PC-9 (cell line): Measurements from ENCODE around the gene XXYLT1. TPM values are rescaled to one million over a fixed set of nuclear protein-coding genes. Genes with fewer than 3 reads are reported as not detected.

Experiments used
- BruUV-seq: library from RNA; stranded (reverse); fragments of 400-500 nt; replicated peaks from 2 replicates; lab custom pipeline; 2021; lab: Mats Ljungman, UMichigan
- CTCF ChIA-PET: fragments of 300-600 bp; sonication (Branson Sonifier 250); formaldehyde crosslinking; loops from one replicate; lab custom pipeline; 2022; ENCODE audit warnings: antibody characterized with exemption; lab: Charles Lee
- POLR2A ChIA-PET: fragments of 300-600 bp; sonication (Branson Sonifier 250); formaldehyde crosslinking; loops from one replicate; lab custom pipeline; 2022; ENCODE audit warnings: antibody characterized with exemption; ENCODE audit not compliant: unreplicated experiment; lab: Charles Lee
- DNase-seq, 2 experiments: peaks; one replicate each; pipeline versions ENCODE4 v3.0.0 to v3.0.0-alpha.2; 2015 to 2022; ENCODE audit warnings: mixed read lengths in 1 of 2
- H2AFZ ChIP-seq: fragments of 200-600 bp; sonication (generic); 2 replicates; pipeline ENCODE4 v1.8.1; 2017; ENCODE audit warnings: antibody characterized with exemption
- H3F3A ChIP-seq: fragments of 200-600 bp; sonication (generic); 2 replicates; pipeline ENCODE4 v1.8.1; 2017; ENCODE audit warnings: antibody characterized with exemption, mild to moderate bottlenecking, low read depth; ENCODE audit not compliant: insufficient read depth
- H3K27ac ChIP-seq: fragments of 200-600 bp; sonication (generic); 2 replicates; pipeline ENCODE4 v1.6.1; 2016; ENCODE audit warnings: mixed run types
- H3K27me3 ChIP-seq: fragments of 200-600 bp; sonication (generic); 2 replicates; pipeline ENCODE4 v1.6.1; 2016; ENCODE audit warnings: low read depth, mixed run types; ENCODE audit not compliant: insufficient read depth
- H3K36me3 ChIP-seq: fragments of 200-600 bp; sonication (generic); 2 replicates; pipeline ENCODE4 v1.6.1; 2016; ENCODE audit warnings: low read depth, mixed run types
- H3K4me1 ChIP-seq: fragments of 200-600 bp; sonication (generic); replicated peaks from 2 replicates; pipeline ENCODE4 v1.6.1; 2016; ENCODE audit warnings: mixed run types; ENCODE audit not compliant: insufficient read depth
- H3K4me2 ChIP-seq: fragments of 200-600 bp; sonication (generic); 2 replicates; pipeline ENCODE4 v1.6.1; 2017; ENCODE audit warnings: mixed run types
- H3K4me3 ChIP-seq: fragments of 200-600 bp; sonication (generic); 2 replicates; pipeline ENCODE4 v1.6.1; 2016; ENCODE audit warnings: mixed run types
- H3K79me2 ChIP-seq: fragments of 200-600 bp; sonication (generic); 2 replicates; pipeline ENCODE4 v1.6.1; 2017; ENCODE audit warnings: low read depth, mixed run types
- H3K9me2 ChIP-seq: fragments of 200-600 bp; sonication (generic); 2 replicates; pipeline ENCODE4 v1.8.1; 2017; ENCODE audit warnings: mild to moderate bottlenecking; ENCODE audit not compliant: insufficient read depth
- H3K9me3 ChIP-seq: fragments of 200-600 bp; sonication (generic); 2 replicates; pipeline ENCODE4 v1.8.1; 2016; ENCODE audit warnings: low read depth; ENCODE audit not compliant: insufficient read depth
- H4K20me1 ChIP-seq: fragments of 200-600 bp; sonication (generic); 2 replicates; pipeline ENCODE4 v1.8.1; 2017; ENCODE audit not compliant: insufficient read depth
- CTCF ChIP-seq: fragments of 200-600 bp; sonication (generic); conservative IDR thresholded peaks from 2 replicates; pipeline ENCODE4 v1.6.1; 2017; ENCODE audit warnings: mixed run types, antibody characterized with exemption, mild to moderate bottlenecking, moderate library complexity
- EZH2 ChIP-seq: fragments of 200-600 bp; sonication (generic); IDR thresholded peaks from 2 replicates; pipeline ENCODE4 v1.8.0; 2017; ENCODE audit warnings: antibody characterized with exemption, low read depth
- intact Hi-C: fragments of 100-400 bp; cut with micrococcal nuclease; formaldehyde crosslinking; loops from one replicate; pipeline ENCODE4 v1.10.0; 2022; ENCODE audit not compliant: unreplicated experiment
- total RNA-seq: library from RNA; stranded (reverse); gene quantifications from 2 replicates; pipeline ENCODE4 v1.2.3, GENCODE V29; 2021

XXYLT1 gene
- total RNA-seq, 1 experiment from 2014 or later = 13.3 TPM

GRCh38 chr3:195270079-195270816, 711 bp downstream of the XXYLT1 start:
- Histone ChIP-seq H3F3A (peaks cover 10% of the 10 kb centered on the region), H3K36me3 (no peaks in the 10 kb centered on the region), H3K4me2 (peak overlapping the region; percentile 83), H2AFZ (peak overlapping the region; percentile 98), H3K9me3 (no peaks in the 10 kb centered on the region), H4K20me1 (no peaks in the 10 kb centered on the region), H3K79me2 (peaks cover 7% of the 10 kb centered on the region; the same call in 1 of the 2 replicates), H3K27me3 (no peaks in the 10 kb centered on the region), H3K4me1 (peaks cover 18% of the 10 kb centered on the region), H3K4me3 (peak overlapping the region; percentile 89), H3K27ac (no peak overlapping the region), H3K9me2 (no peaks in the 10 kb centered on the region)
- ChIA-PET CTCF (interaction anchor here (0.5 to 3.8 kb wide), 7 partner anchors 9 to 644 kb away, joined by 3 to 27 read pairs (median 7); partner anchors contain the start of gene LSG1), POLR2A (interaction anchor here (0.5 to 0.7 kb wide), 5 partner anchors 131 to 940 kb away, joined by 3 to 4 read pairs (median 3); no protein-coding TSS in a partner anchor)
- no TSS peak for BruUV-seq
- DNase-seq = peak in 1 of 2 experiments; percentile 40
- intact Hi-C loops = loop anchor here (2.0 kb wide), 1 partner anchor 581 kb away; no protein-coding TSS in a partner anchor
- TF ChIP-seq EZH2 (no peak), CTCF (no peak)

DNA sequence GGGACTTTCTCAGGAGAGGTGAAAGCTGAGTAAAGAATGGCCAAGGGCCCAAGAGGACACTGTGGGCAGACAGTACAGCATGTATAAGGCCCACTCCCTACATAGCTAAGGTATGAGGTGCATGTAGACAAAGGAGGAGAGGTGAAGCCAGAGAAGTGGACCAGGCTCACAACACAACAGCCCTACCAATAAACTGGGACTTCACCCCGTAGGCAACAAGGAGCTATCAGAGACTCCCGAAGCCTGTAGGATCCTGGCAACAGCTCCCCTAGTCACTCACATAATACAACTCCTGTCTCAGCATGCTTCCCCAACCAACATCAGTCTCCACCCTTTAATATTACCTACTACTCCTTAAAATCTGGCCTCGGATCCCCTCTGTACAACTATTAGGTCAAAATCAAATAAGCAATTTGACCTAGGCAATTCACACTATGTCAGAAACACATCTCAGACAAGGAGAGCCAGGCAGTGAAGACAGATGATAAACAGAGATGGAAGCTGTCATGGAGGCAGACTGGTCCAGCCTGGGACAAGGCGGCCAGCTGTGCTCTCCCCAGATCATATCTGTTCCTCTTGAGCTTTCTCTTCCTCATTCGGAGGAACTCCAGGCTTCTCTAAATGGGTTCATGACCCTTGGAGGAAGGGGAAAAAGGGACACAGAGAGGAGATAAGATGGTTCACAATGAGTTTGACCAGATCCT, 1.4 kb downstream of the XXYLT1 start:
- Histone ChIP-seq H3K4me2 (peak overlapping the region; percentile 83), H3K9me2 (no peaks in the 10 kb centered on the region), H2AFZ (no peak overlapping the region), H4K20me1 (no peaks in the 10 kb centered on the region), H3K27me3 (no peaks in the 10 kb centered on the region), H3K4me3 (peak overlapping the region; percentile 89), H3K4me1 (peaks cover 18% of the 10 kb centered on the region), H3K27ac (no peak overlapping the region), H3K79me2 (peaks cover 7% of the 10 kb centered on the region; the same call in 1 of the 2 replicates), H3K36me3 (no peaks in the 10 kb centered on the region), H3K9me3 (no peaks in the 10 kb centered on the region), H3F3A (peaks cover 10% of the 10 kb centered on the region; the same call in 1 of the 2 replicates)
- no peak for TF ChIP-seq EZH2
- no peak for TF ChIP-seq CTCF
- intact Hi-C loops = loop anchor here (2.0 to 10.0 kb wide), 2 partner anchors 581 to 935 kb away; no protein-coding TSS in a partner anchor
- ChIA-PET CTCF (interaction anchor here (0.5 to 3.8 kb wide), 5 partner anchors 9 to 273 kb away, joined by 3 to 27 read pairs (median 7); no protein-coding TSS in a partner anchor), POLR2A (interaction anchor here (0.5 to 0.7 kb wide), 2 partner anchors 130 to 939 kb away, joined by 3 read pairs; no protein-coding TSS in a partner anchor)
- no peak for DNase-seq
- no TSS peak for BruUV-seq
